MCF 10A (cell line): ENCODE results near the gene SLC51B. TPM values are rescaled to one million over a fixed set of nuclear protein-coding genes. Genes with fewer than 3 reads are reported as not detected.

Experiments used
- BruUV-seq: library from RNA; stranded (reverse); fragments of 400-500 nt; replicated peaks from 2 replicates; lab custom pipeline; 2021; lab: Mats Ljungman, UMichigan
- CTCF ChIA-PET: fragments of 300-600 bp; sonication (Branson Sonifier 250); formaldehyde crosslinking; extraction: SDS; loops from one replicate; lab custom pipeline; 2021; ENCODE audit warnings: antibody characterized with exemption, inconsistent platforms; lab: Yijun Ruan, JAX
- POLR2A ChIA-PET: fragments of 300-600, 350-650 bp; sonication (Branson Sonifier 250); formaldehyde crosslinking; extraction: SDS; loops from one replicate; lab custom pipeline; 2020; ENCODE audit warnings: antibody characterized with exemption, inconsistent platforms; lab: Yijun Ruan, JAX
- DNase-seq: peaks from one replicate; pipeline ENCODE4 v3.0.0-alpha.2; 2018; ENCODE audit not compliant: unreplicated experiment
- H3K27ac Mint-ChIP-seq: one replicate; pipeline ENCODE4 v1.8.0; 2022; ENCODE audit warnings: mild to moderate bottlenecking, low read depth, mixed read lengths; ENCODE audit not compliant: unreplicated experiment
- H3K27me3 Mint-ChIP-seq: one replicate; pipeline ENCODE4 v1.8.0; 2022; ENCODE audit warnings: mixed read lengths; ENCODE audit not compliant: insufficient read depth, unreplicated experiment
- H3K36me3 Mint-ChIP-seq: one replicate; pipeline ENCODE4 v1.8.0; 2022; ENCODE audit warnings: mild to moderate bottlenecking, moderate library complexity, mixed read lengths; ENCODE audit not compliant: insufficient read depth, unreplicated experiment
- H3K4me1 Mint-ChIP-seq: one replicate; pipeline ENCODE4 v1.8.0; 2022; ENCODE audit warnings: mixed read lengths; ENCODE audit not compliant: insufficient read depth, unreplicated experiment
- H3K4me3 Mint-ChIP-seq: one replicate; pipeline ENCODE4 v1.8.0; 2022; ENCODE audit warnings: mild to moderate bottlenecking, moderate library complexity, mixed read lengths; ENCODE audit not compliant: unreplicated experiment
- H3K9me3 Mint-ChIP-seq: one replicate; pipeline ENCODE4 v1.8.0; 2022; ENCODE audit warnings: mixed read lengths; ENCODE audit not compliant: unreplicated experiment
- intact Hi-C: fragments of 100-400 bp; cut with micrococcal nuclease; formaldehyde crosslinking; loops from 2 replicates; pipeline ENCODE4 v1.14.1; 2022
- total RNA-seq: library from RNA; stranded (reverse); gene quantifications from 2 replicates; pipeline ENCODE4 v1.2.3, GENCODE V29; 2022
- TF ChIP-seq, protein P1 (sequence below): fragments of 200-600 bp; IDR thresholded peaks from one replicate; pipeline ENCODE4 v1.8.0; 2022; ENCODE audit warnings: antibody characterized with exemption, mild to moderate bottlenecking; ENCODE audit not compliant: unreplicated experiment

The SLC51B gene
- total RNA-seq, 1 experiment from 2014 or later: not detected

DNA sequence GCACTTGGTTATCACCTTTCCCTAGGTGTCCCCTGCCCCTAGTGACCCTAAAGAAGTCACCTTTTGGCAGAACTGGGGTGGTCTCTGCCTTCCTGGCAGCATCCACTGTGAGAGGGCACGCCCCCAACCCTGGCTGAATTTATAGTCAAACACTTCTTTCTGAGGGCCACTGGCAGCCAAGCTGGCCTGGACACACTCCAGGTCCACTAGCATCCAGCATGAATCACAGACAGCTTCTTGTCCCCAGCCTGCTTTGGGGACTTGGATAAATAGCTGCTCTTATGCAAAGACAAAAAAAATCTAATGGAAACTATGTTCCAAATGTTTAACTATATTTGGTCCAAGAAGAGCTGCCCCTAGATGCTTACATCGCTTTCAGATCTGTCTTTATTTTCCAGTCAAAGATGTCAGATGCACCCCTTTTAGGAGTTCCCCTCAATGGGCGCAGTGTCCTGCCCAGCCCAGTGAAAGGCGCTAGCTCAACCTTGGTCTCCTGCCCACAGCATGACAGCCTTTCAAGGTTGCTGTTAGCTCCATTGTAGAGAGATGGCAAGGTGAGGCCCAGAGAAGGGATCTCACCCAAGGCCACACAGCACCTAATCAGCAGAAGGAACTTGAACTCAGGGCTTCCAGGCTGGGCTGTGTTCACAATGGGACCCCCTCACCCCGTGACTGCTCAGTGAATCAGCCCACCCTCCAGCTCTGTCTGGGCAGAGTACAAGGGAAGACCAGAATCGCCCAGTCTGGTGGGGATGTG is 15.6 kb downstream of the SLC51B start:
- BruUV-seq: no TSS peak
- TF ChIP-seq, protein P1, sequence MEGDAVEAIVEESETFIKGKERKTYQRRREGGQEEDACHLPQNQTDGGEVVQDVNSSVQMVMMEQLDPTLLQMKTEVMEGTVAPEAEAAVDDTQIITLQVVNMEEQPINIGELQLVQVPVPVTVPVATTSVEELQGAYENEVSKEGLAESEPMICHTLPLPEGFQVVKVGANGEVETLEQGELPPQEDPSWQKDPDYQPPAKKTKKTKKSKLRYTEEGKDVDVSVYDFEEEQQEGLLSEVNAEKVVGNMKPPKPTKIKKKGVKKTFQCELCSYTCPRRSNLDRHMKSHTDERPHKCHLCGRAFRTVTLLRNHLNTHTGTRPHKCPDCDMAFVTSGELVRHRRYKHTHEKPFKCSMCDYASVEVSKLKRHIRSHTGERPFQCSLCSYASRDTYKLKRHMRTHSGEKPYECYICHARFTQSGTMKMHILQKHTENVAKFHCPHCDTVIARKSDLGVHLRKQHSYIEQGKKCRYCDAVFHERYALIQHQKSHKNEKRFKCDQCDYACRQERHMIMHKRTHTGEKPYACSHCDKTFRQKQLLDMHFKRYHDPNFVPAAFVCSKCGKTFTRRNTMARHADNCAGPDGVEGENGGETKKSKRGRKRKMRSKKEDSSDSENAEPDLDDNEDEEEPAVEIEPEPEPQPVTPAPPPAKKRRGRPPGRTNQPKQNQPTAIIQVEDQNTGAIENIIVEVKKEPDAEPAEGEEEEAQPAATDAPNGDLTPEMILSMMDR: no peak
- Mint-ChIP-seq H3K27ac (no peak overlapping the region), H3K36me3 (no peaks in the 10 kb centered on the region), H3K4me1 (peaks cover 4% of the 10 kb centered on the region), H3K27me3 (peaks cover 6% of the 10 kb centered on the region), H3K4me3 (no peak overlapping the region), H3K9me3 (no peaks in the 10 kb centered on the region)
- DNase-seq: no peak
- ChIA-PET POLR2A (interaction anchor here (0.5 to 0.7 kb wide), 2 partner anchors 15 to 1432 kb away, joined by 3 read pairs; no protein-coding TSS in a partner anchor), CTCF (interaction anchor here (0.6 to 0.9 kb wide), 3 partner anchors 13 to 122 kb away, joined by 3 read pairs; no protein-coding TSS in a partner anchor)
- intact Hi-C loops: no loop called here

DNA sequence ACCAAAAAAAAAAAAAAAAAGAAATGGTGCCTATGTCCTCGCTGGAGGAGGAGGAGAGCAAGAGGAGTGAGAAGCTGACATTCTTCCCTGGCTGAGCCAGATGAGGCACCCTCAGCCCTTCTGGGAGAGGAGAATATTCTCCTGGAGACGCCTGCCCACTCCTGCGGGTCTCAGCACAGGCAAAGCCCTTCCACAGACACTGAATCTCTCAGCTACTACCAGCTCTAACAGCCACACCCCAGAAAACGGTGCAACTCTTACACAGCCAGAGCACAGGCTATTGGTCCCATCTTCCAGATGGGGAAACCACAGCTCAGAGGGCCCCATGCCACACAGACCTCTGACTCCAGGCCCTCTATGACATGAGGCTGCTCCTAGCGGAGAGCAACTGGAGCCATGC is 16.9 kb downstream of the SLC51B start:
- no peak for DNase-seq
- no peaks in the 10 kb centered on the region for H3K9me3 Mint-ChIP-seq
- H3K4me3 Mint-ChIP-seq: no peak overlapping the region
- ChIA-PET CTCF (interaction anchor here (0.6 to 1.3 kb wide), 2 partner anchors 13 to 39 kb away, joined by 3 read pairs; no protein-coding TSS in a partner anchor), POLR2A (no interaction called here)
- H3K36me3 Mint-ChIP-seq: no peaks in the 10 kb centered on the region
- TF ChIP-seq, protein P1: no peak
- peaks cover 18% of the 10 kb centered on the region for H3K27me3 Mint-ChIP-seq
- intact Hi-C loops: no loop called here
- H3K4me1 Mint-ChIP-seq: peaks cover 5% of the 10 kb centered on the region
- no peak overlapping the region for H3K27ac Mint-ChIP-seq
- no TSS peak for BruUV-seq

DNA sequence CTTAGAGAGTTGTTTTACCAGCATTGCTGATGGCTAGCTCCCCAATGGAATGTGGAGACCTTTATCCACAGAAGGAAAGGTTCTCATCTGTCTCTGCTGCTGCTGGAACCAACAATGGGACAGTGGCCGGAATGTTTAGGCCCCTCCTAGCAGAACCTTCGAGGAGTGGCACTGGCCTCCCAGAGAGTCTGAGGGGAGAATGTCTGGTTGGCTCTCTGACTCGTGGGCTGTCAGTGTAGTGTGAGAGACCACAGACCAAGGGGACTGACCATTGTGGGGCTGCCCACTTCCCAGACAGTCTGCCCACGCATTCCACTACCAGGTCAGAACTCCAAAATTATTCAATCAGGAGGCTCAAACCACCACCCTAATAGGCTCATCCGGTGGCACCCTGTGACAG is 17.5 kb downstream of the SLC51B start:
- no TSS peak for BruUV-seq
- Mint-ChIP-seq H3K4me1 (peaks cover 6% of the 10 kb centered on the region), H3K36me3 (no peaks in the 10 kb centered on the region), H3K4me3 (no peak overlapping the region), H3K27ac (no peak overlapping the region), H3K27me3 (peaks cover 25% of the 10 kb centered on the region), H3K9me3 (no peaks in the 10 kb centered on the region)
- intact Hi-C loops: no loop called here
- TF ChIP-seq, protein P1: no peak
- ChIA-PET CTCF (interaction anchor here (0.8 to 1.3 kb wide), 2 partner anchors 8 to 39 kb away, joined by 3 read pairs; no protein-coding TSS in a partner anchor), POLR2A (no interaction called here)
- no peak for DNase-seq

DNA sequence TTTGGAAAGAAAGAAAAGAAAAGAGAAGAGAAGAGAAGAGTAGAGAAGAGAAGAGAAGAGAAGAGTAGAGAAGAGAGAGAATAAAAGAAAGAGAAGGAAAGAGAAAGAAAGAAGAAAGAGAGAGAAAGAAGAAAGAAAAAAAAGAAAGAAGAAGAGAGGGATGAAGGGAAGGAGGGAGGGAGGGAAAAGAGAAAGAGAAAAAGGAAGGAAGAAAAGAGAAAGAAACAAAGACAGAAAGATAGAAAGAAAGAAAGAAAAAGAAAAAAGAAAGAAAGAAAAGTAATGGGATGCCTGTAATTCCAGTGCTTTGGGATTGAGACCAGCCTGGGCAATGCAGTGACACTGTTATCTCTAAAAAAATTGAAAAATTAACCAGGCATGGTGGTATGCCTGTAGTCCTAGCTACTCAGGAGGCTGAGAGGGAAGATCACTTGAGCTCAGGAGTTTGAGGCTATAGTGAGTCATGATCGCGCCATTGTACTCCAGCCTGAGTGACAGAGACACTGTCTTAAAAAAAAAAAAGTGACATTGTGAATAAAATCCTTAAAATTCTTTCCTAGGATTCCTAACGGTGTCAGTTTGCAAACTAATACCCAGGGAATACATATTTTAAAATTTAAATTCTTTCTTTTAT is 20.9 kb downstream of the SLC51B start:
- CTCF ChIA-PET: interaction anchor here (0.7 to 1.0 kb wide), 4 partner anchors 11 to 37 kb away, joined by 3 to 6 read pairs (median 4); no protein-coding TSS in a partner anchor
- POLR2A ChIA-PET: interaction anchor here (0.6 to 0.7 kb wide), 2 partner anchors 66 to 215 kb away, joined by 3 to 4 read pairs; no protein-coding TSS in a partner anchor
- H3K36me3 Mint-ChIP-seq: no peaks in the 10 kb centered on the region
- H3K4me1 Mint-ChIP-seq: peaks cover 6% of the 10 kb centered on the region
- H3K27ac Mint-ChIP-seq: no peak overlapping the region
- no peak overlapping the region for H3K4me3 Mint-ChIP-seq
- TF ChIP-seq, protein P1: no peak
- no peaks in the 10 kb centered on the region for H3K9me3 Mint-ChIP-seq
- DNase-seq: no peak
- intact Hi-C loops: no loop called here
- no TSS peak for BruUV-seq
- H3K27me3 Mint-ChIP-seq: peaks cover 35% of the 10 kb centered on the region
